ENCODE data around the gene TOMM20. TPM values are rescaled to one million over a fixed set of nuclear protein-coding genes. Genes with fewer than 3 reads are reported as not detected.

TOMM20 gene
- 100 to 1,000 TPM in 1 of 2 donors, 10 to 100 TPM in 1; 76.2 to 127 TPM for total RNA-seq

DNA sequence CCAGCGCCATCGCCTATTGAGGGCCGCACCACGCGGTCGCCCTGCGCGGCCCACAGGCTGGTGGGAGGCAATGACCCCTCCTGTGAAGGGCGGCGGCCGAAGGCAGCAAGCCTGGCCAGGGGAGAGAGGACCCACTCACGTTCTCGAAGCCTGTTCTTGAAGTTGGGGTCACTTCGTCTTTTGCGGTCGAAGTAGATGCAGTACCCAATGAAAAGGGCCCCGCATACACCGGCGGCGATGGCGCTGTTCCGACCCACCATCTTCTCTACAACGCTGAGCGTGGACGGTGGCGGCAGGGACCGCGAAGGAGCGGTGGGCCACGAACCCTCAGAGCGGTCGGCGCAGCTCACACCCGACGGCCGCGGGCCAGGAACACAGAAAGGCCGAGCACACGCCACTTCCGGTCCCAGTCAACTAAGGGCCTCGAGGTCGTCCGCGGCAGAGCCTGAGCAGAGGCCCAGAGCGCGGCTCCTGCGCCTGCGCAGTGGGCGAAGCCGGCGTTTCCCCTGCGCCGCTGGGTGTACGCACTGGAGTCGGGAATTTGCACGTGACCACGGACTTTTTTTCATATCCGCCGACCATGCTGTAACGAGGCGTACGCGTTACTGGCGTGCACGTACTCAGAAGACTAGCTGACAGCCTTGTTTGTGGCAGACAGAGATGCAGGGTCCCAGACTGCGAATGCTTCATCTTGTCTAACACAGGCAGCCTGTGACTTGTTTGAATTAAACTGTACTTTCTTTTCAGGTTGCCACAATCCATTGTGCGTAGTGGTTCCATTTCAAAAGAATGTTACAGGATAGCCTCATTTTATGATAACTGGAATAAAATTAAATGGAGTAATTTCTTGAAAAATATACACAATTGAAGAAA is at the start of gene TOMM20:
Gene TOMM20 (minus strand): TSS at position 382 of the 873 bp plus-strand sequence. CDS start 122 bp downstream, at position 260.
- Histone ChIP-seq H3K27ac (peak within 1 kb of the TSS; percentile 79), H3K36me3 (no peaks in the 10 kb centered on the region), H3K4me1 (peaks cover 13% of the 10 kb centered on the region), H3K9me3 (no peaks in the 10 kb centered on the region), H3K4me3 (peak within 1 kb of the TSS; percentile 87), H3K27me3 (no peaks in the 10 kb centered on the region), H3K9ac (ENCODE audit: low read depth in 2 of 2, low read length in 2 of 2) (peak within 1 kb of the TSS; percentile 95 to 98)
- no peak for TF ChIP-seq CTCF (IDR thresholded peaks at IDR 0.05)
- peak; percentile 96 for DNase-seq
- intact Hi-C loops (cut with DNase I): no loop called here

GRCh38 chr1:235176486-235176885 is 47.8 kb upstream of the TOMM20 start:
- Histone ChIP-seq H3K4me1 (no peaks in the 10 kb centered on the region), H3K4me3 (no peak overlapping the region), H3K9ac (ENCODE audit: low read depth in 2 of 2, low read length in 2 of 2) (no peak overlapping the region), H3K27me3 (no peaks in the 10 kb centered on the region), H3K27ac (no peak overlapping the region), H3K9me3 (no peaks in the 10 kb centered on the region), H3K36me3 (peaks cover 2% of the 10 kb centered on the region)
- intact Hi-C loops (cut with DNase I): no loop called here
- no peak for TF ChIP-seq CTCF (IDR thresholded peaks at IDR 0.05)
- no peak for DNase-seq

DNA sequence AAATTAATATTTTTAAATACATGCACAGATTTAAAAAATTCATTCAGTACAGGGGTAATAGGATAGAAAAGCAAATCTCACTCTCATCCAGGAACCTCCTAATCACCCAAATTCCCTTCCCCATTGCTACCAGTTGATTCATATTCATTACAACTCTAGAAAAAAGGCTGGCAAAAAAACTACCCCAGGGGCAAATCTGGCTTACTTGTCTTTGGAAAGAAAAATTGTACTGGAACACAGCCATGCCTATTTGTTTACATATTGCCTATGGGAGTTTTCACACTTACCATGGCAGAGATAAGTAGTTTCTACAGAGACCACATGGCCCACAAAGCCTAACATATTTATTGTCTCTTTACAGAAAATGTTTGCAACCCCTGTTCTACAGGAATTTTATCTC is 41.3 kb upstream of the TOMM20 start:
- Histone ChIP-seq H3K27ac (no peak overlapping the region), H3K9ac (ENCODE audit: low read depth in 2 of 2, low read length in 2 of 2) (no peak overlapping the region), H3K4me3 (no peak overlapping the region), H3K4me1 (no peaks in the 10 kb centered on the region), H3K36me3 (no peaks in the 10 kb centered on the region), H3K9me3 (no peaks in the 10 kb centered on the region), H3K27me3 (no peaks in the 10 kb centered on the region)
- intact Hi-C loops (cut with DNase I): no loop called here
- no peak for TF ChIP-seq CTCF (IDR thresholded peaks at IDR 0.05)
- DNase-seq: no peak

DNA sequence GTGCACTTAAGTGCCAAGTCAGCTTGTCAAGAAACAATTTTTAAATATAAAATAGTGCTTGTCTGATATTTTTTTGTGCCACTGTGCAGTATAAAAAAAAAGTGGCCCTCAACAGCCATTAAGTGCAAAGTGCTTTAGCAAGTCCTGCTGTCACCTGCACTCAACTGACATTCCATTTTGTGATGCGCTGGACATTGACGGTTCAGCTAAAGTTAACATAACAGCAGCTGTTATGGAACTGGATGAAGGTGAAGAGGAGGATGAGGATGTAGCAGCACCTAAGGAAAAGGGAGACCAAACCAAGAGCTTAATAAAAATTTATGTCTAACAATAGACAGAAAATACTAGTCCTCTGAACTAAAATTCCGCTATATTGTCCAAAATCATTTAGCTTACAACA is 39.7 kb upstream of the TOMM20 start:
- Histone ChIP-seq H3K27ac (no peak overlapping the region), H3K9ac (ENCODE audit: low read depth in 2 of 2, low read length in 2 of 2) (no peak overlapping the region), H3K27me3 (no peaks in the 10 kb centered on the region), H3K9me3 (no peaks in the 10 kb centered on the region), H3K36me3 (no peaks in the 10 kb centered on the region), H3K4me1 (no peaks in the 10 kb centered on the region), H3K4me3 (no peak overlapping the region)
- TF ChIP-seq CTCF (IDR thresholded peaks at IDR 0.05): no peak
- intact Hi-C loops (cut with DNase I): no loop called here
- no peak for DNase-seq

DNA sequence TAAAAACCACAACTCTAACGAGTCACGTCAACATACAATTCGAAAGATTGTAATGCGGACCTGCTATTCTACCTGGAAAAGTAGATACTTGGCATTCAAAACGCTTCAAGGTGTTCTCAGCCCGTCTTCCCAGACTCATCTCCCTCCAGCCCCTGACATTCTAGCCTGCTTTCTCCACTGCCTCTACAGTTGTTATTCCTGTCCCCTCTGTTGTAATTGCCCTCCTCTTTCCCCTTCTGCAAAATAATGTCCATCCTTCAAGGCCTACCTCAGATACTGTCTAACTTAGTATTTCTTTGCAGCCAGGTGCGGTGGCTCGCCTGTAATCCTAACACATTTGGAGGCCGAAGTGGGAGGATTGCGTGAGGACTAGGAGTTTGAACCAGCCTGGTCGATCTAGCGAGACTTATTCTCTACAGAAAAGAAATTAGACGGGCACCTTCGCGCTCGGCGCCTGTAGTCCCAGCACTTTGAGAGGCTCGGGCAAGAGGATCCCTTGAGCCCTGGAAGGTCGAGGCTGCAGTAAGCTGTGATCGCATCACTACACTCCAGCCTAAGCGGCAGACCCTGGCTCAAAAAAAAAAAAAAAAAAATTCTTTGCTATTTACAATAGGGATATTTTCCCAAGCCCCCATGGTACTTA is 33.2 kb upstream of the TOMM20 start:
- H3K9me3 ChIP-seq: no peaks in the 10 kb centered on the region
- intact Hi-C loops (cut with DNase I): no loop called here
- peaks cover 5% of the 10 kb centered on the region for H3K4me1 ChIP-seq
- TF ChIP-seq CTCF (IDR thresholded peaks at IDR 0.05): no peak
- peak overlapping the region; percentile 89 for H3K27ac ChIP-seq
- no peaks in the 10 kb centered on the region for H3K27me3 ChIP-seq
- DNase-seq: no peak
- peak overlapping the region; percentile 86 to 95 for H3K9ac ChIP-seq (ENCODE audit: low read depth in 2 of 2, low read length in 2 of 2)
- peak overlapping the region; percentile 62 for H3K4me3 ChIP-seq
- H3K36me3 ChIP-seq: no peaks in the 10 kb centered on the region

Data from colonic mucosa (tissue), 4 donors.